HG03196 (cell line): ENCODE data around the gene APOL3.
"Not testable (repeated sequence)": the region's sequence is repeated elsewhere in the genome, so short reads cannot be mapped to it uniquely, and the experiment has no call there.

Source experiments
- ATAC-seq: cut with Tn5 transposase; IDR thresholded peaks from one replicate; pipeline ENCODE4 v1.9.1; 2021; ENCODE audit not compliant: unreplicated experiment

The APOL3 gene

DNA sequence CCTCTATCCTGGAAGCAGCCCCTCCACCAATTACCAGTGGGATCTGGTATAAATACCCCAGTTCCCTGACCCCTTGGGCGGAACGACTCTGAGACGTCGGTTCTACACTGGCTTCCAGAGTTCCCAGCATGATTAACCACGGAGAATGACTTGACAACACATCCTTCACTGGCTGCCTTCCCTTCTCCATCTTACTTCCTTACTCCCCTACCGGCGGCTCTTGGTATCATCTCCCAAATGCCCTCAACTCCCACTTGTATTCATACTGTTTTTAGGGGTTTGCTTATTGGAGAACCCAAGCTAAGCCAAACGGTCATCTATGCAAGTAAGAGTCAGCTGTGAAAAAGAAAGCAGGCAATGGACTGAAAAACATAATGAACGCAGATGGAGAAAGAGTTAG lies 56.1 kb downstream of the APOL3 start:
- ATAC-seq, result no peak

DNA sequence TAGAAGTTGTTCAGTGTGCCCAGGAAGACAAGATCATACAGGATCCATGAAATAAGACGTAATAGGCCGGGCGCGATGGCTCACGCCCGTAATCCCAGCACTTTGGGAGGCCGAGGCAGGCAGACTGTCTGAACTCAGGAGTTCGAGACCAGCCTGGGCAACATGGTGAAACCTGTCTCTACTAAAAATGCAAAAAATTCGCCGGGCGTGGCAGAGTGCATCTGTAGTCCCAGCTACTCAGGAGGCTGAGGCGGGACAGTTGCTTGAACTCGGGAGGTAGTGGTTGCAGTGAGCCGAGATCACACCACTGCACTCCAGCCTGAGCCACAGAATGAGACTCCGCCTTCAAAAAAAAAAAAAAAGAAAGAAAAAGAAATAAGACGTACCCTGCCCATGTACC lies 56.7 kb downstream of the APOL3 start:
- no peak for ATAC-seq

DNA sequence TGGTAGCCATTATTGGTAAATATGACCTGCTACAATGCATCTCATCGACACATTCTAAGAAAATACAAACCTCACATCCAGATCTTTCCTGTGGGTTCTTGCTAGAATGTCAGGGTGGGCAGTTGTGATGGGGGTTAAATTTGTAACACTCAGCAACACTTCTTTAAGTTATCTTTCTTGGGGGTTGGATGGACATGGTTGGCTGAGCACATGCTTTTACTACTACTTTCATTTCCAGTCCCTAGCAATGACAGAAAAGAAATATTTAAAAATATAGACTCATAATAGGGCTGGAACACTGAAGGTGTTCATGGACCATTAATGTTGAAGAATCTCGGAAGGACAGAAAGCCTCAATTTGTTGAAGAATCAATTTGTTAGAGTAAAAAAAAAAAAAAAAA lies 57.6 kb downstream of the APOL3 start:
- no peak for ATAC-seq

DNA sequence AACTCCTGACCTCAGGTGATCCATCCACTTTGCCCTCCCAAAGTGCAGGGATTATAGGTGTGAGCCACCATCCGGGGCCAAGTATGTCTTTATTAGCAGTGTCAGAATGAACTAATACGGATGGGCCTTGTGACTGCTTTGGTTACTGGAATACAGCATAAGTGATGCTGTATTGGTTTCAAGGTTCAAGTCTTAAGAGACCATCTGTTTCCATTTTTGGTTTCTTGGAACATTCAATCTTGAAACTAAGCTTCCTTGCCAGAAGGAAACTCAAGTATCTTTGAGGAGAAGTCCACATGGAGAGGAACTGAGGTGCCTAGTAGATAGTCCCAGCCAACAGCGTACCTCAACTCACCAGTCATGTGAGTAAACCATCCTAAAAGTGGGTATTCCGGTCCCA lies 58.8 kb downstream of the APOL3 start:
- no peak for ATAC-seq

DNA sequence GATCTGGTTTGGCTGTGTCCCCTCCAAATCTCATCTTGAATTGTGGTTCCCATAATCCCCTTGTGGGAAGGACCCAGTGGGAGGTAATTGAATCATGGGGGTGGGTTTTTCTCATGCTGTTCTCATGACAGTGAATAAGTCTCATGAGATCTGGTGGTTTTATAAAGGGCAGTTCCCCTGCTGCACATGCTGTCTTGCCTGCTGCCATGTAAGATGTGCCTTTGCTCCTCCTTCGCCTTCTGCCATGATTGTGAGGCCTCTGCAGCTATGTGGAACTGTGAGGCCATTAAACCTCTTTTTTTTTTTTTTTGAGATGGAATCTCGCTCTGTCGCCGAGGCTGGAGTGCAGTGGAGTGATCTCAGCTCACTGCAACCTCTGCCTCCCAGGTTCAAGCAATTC lies 59.6 kb downstream of the APOL3 start:
- ATAC-seq, result not testable (repeated sequence)

DNA sequence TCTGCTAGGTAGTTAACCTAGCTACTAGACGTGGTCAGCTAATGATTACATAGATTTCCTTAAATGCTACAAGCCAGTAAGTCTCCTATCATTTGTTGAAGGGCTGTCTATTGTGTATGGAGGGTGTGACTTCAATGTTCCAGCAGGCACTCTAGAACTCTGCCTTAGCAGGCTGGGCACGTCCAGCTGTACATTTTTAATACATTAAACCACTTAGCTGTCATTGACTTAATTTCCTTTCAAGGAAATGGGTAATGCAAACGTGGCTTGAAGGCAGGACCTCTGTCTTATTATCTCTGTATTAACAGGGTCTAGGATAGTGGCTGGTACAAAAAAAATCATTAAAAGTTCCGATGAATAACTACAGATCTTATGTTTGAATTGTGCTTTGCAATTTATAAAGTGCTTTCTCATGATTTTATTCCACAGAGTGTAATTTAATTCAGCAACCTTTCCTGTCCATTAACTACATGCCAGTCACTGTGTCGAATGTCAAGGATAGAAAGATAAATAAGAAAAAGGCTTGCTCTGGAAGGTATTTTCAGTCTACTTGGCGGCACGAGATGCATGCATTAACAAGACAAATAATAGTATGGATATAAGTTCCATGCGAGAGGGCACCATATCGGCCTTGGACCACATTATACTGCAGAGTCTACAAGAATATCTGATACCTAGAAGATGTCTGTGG lies 60.3 kb downstream of the APOL3 start:
- no peak for ATAC-seq

DNA sequence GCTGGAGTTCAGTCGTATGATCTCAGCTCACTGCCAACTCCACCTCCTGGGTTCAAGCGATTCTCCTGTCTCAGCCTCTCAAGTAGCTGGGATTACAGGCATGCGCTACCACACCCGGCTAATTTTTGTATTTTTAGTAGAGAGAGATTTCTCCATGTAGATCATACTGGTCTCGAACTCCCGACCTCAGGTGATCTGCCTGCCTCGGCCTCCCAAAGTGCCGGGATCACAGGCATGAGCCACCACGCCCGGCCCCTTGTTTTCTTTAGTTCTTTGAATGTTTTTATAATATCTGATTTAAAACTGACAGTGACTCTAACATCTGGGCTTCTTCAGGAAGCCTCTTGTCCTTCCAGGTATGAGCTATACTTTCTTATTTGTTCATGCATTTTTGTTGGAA lies 61.0 kb downstream of the APOL3 start:
- ATAC-seq, result not testable (repeated sequence)

DNA sequence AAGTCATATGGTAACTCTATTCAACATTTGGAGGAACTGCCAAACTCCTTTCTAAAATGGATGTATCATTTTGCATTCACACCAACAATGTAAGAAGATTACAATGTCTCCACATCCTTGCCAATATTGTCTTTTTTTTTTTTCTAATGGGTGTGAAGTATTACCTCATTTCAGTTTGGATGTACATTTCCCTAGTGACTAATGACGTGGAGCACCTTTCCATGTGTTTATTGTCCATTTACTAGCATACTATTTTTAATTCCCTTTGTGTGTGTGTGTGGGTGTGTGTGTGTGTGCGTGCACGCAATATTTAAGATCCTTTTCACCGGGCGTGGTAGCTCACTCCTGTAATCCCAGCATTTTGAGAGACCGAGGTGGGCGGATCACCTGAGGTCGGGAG lies 62.7 kb downstream of the APOL3 start:
- ATAC-seq, result no peak

DNA sequence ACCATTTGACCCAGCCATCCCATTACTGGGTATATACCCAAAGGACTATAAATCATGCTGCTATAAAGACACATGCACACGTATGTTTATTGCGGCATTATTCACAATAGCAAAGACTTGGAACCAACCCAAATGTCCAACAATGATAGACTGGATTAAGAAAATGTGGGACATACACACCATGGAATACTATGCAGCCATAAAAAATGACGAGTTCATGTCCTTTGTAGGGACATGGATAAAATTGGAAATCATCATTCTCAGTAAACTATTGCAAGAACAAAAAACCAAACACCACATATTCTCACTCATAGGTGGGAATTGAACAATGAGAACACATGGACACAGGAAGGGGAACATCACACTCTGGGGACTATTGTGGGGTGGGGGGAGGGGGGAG lies 69.8 kb downstream of the APOL3 start:
- not testable (repeated sequence) for ATAC-seq
